ENCODE results near the gene USP48. TPM values are rescaled to one million over a fixed set of nuclear protein-coding genes. Genes with fewer than 3 reads are reported as not detected.

Gene USP48
- total and polyA plus RNA-seq, 2 of the 8 experiments (the other 6 are each of a cell fraction or from before 2014, with no cell fraction given) = 12.8 to 83.5 TPM

- TF ChIP-seq KDM5A (IDR thresholded peaks at IDR 0.05; ENCODE audit: low read length) (no peak), CEBPB (IDR thresholded peaks at IDR 0.05; ENCODE audit: low read depth, low read length) (no peak), RFX5 (IDR thresholded peaks at IDR 0.05; ENCODE audit: borderline replicate concordance, low read depth, low read length) (no peak), TAF7 (optimal IDR thresholded peaks at IDR 0.05; ENCODE audit: borderline replicate concordance, low read depth, low read length) (no peak), EGR1 (IDR thresholded peaks at IDR 0.05; ENCODE audit: borderline replicate concordance, low read depth, low read length) (no peak)
Measured at GRCh38 chr1:21770201-21770600, 12.7 kb downstream of the USP48 start (continued).
